Stimulated activated CD4-positive, alpha-beta T cell treated with anti-CD3 and anti-CD28 coated beads, Interleukin-12 subunit alpha, Interleukin-12 subunit beta, amount 100 ng/mL, for 48 hours (primary cell): Measurements from ENCODE around the gene UQCRC2.
"Not testable (repeated sequence)": the region's sequence is repeated elsewhere in the genome, so short reads cannot be mapped to it uniquely, and the experiment has no call there.

Experiments used
- DNase-seq, 3 donors: peaks; one replicate each; pipeline ENCODE4 v3.0.0-alpha.2; 2020; ENCODE audit warnings: low read depth in 2 of 3, low spot score in 1 of 3

The UQCRC2 gene

DNA sequence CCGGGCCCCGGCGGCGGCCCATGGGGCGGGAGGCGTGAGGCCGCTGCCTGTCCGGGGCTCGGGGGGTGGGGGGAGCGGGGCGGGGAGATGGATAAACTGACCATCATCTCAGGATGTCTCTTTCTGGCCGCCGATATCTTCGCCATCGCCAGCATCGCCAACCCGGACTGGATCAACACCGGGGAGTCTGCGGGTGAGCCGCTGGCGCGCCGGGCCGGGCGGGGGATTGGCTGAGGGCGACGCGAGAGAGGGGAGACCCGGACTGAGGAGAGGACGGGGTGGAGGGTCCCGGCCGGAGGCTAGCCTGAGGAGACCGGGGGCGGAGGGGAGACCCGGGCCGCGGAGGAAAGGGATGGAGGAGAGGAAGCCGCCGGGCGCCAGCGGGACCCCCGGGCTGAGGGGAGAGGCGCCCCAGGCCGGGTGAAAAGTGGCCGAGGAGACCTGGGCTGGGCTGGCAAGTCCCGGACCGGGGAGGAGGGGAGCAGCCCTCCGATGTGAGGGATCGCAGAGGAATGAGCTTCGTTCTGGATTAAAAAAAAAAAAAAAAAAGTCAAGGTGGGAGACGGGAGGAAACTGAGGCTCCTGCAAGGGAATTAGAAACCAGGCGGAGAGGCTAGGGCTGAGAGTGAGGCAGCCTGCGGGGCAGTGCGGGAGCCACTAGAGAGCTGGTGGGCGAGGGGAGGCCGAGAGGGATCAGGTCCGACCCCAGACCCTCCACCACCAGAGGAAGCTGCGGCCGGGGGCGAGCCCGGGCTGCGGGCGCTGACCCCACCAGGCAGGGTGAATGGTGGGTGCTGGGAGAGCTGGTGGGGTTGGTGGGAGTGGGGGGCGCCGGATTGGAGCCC lies 55.3 kb downstream of the UQCRC2 start:
- DNase-seq = no peak

DNA sequence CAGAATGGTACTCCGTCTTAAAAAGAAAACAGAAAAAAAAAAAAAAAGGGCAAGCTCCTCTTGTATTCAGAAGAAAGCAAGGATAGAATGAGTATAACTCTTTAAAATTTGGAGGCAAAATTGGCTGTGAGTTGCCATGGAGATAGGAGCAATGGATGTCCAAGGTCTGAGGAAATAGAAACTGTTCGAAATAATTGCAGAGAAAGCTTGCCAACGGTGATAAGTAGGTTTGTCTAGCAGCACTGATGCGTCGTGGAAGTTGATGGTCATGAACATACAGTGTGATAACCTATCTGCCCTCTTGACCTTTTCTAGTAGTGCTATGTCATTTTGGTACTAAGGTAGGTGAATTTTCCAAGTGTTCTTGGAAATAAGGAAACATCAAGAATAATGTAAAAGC lies 57.7 kb downstream of the UQCRC2 start:
- no peak for DNase-seq

DNA sequence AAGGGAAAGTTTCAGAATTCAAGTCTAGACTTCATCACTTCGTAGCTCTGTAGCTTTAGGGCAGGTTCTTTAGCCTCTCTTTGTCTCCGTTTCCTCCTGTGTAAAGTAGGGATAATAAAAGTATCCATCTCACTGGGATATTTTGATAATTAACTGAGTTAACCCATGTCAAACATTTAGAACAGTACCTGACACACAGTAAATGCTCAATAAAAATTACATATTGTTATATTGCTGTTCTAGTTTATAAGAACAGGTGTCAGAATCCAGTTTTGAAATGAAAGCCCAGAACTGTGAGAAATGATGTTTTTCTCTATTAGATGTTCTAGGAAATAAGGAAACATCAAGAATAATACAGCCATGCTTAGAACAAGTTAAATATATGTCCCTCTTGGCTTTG lies 59.1 kb downstream of the UQCRC2 start:
- DNase-seq = no peak

DNA sequence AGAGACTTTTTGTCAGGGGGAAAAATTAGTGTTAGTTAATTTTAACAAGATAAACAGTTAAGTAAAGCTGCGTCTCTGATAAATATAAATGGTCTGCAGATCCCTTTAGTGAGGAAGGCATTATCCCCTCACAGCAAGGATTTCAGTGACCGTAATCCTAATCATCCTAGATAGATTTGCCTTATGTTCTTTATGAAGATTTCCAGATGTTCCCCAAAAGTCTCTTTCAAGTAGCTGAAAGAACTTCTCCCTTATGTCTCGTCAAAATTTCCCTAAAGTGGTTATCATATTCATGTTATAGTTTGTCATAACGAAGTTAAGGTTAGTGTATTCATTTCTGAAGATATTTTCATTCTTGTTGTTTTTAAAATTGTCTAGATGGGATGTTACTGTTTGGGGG lies 60.3 kb downstream of the UQCRC2 start:
- no peak for DNase-seq

DNA sequence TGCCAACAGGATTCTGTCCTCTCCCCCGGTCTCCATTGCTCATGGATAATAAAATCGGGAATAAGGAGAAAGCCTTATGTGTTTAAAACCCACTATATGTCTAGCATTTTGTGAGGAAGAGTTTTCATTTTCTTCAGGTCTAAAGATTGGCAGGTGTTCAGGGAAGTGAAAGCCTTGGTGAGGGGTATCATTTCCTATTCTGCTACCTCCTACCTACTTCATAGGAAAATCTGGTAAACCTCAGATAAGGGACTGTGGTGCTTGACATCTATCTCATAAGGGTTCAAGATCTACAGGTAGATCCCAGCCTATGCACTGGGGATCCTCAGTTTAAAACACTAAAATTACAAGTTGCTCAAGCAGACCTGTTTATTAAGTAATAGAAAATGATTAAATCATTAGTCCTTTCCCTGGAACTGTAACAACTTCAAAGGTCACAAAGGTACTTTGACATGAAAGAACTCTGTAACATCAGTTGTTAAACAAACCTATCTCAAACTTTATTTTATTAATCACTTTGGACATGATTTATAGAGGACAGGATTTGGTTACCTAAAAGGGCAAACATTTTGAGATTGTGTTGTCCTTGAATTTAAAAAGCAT lies 61.2 kb downstream of the UQCRC2 start:
- DNase-seq = no peak

DNA sequence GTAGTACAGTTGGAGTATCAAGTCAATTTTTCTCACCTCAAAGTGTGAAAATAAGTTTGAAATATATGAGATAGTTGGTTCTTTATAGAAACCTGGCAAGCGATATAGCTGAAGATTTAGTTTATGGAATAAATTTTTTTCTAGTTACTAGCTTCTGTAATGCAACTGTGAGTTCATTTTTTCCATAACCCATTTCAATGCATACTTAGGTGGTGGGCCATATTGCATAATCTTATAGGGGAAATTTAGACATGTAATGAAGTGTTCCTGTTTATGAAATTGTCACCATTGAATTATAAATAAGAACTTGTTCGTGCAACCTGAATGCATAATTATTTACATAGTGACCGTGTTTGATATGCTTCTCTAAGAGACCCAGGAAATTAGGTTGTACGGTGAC lies 63.8 kb downstream of the UQCRC2 start:
- no peak for DNase-seq

DNA sequence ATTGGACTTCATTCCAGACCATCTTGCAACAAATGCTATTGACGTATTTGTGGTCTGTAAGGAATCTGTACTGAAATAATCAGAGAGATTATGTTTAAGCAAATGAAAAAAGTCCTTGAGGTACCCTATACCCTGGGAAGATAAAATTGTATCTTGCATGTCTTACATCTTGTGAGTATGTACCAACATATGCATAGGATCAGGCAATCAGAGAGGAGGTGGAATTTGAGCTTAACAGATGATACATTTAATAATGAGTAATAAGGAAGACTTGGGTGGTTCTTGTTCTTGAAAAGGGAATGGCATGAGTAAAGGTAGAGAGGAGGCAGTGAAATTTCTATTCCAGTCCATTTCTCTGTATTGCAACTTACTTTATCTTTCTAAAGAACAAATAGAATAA lies 65.4 kb downstream of the UQCRC2 start:
- no peak for DNase-seq

DNA sequence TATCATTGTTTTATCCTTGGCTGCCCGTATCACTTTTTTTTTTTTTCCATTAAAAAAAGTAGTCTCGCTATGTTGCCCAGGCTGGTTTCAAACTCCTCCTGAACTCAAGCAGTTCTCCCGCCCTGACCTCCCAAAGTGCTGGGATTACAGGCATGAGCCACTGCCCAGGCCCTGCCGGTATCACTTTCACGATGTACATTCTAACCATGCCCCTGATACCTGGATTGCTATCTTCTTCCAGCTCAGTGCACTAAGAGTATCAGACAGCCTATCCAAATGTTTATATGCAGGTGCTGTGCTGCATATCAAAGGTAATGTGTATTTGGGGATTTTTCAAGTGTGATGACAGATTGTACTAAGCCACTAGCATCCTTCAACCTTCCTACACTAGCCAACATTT lies 69.0 kb downstream of the UQCRC2 start:
- DNase-seq = no peak

DNA sequence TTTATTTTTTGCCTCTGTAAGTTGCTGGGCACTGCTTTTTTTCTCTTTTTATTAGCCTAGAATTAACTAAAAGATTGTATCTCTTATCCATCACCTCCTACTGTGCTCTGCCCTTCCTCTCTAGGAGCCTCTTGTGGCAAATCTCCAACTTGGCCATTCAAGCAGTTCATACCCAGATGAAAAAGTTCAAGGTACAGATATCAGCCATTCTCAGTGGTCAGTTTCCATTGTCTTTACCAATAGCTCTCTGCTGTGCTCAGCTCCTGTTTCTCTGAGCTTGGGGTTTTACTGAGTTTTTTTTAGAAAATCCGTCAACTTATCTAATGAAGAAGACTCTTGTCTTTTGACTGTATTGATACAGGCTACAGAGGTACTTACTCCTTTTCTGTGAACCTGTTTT lies 70.3 kb downstream of the UQCRC2 start:
- DNase-seq = no peak

DNA sequence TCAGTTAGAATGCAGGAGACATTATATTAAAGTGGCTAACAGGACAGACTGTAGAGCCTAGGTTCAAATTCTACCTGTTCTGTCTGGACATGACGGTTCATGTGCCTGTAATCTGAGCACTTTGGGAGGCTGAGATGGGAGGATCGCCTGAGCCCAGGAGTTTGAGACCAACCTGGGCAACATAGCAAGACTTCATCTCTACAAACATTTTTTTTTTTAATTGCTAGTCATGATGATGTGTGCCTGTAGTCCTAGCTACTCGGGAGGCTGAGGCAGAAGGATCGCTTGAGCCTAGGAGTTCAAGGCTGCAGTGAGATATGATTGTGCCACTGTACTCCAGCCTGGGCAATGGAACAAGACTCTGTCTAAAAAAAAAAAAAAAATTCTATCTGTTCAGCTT lies 71.6 kb downstream of the UQCRC2 start:
- DNase-seq = not testable (repeated sequence)

DNA sequence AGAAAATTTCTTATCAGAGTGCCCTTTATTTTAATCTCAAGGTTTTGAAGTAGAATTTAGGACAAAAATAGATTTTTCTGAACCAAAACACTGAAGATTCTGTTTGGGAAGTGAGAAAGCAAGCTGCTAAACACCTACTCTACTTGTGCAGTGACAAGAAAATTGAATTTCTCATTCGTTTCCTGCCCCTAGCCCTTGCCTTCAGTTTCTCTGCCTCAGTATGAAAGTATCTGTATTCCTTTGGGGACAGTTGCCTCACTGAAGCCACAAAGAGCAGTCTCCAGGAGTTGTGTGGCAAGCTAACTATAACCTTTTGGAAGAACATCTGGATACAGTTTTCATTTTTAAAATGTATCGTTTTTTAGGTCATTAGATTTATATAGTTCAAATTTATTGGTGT lies 74.5 kb downstream of the UQCRC2 start:
- DNase-seq = no peak

DNA sequence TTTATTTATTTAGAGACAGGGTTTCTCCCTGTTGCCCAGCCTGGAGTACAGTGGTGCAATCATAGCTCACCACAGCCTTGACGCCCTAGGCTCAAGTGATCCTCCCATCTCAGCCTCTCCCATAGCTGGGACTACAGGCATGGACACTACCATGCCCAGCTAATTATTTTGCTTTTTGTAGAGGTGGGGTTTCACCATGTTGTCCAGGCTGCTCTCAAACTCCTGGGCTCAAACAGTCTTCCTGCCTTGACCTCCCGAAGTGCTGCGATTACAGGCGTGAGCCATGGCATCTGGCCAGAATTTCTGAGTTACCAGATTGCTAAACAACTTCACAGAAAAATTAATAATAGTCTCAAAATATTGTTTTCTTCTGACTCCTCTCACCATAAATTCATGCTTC lies 76.5 kb downstream of the UQCRC2 start:
- no peak for DNase-seq

DNA sequence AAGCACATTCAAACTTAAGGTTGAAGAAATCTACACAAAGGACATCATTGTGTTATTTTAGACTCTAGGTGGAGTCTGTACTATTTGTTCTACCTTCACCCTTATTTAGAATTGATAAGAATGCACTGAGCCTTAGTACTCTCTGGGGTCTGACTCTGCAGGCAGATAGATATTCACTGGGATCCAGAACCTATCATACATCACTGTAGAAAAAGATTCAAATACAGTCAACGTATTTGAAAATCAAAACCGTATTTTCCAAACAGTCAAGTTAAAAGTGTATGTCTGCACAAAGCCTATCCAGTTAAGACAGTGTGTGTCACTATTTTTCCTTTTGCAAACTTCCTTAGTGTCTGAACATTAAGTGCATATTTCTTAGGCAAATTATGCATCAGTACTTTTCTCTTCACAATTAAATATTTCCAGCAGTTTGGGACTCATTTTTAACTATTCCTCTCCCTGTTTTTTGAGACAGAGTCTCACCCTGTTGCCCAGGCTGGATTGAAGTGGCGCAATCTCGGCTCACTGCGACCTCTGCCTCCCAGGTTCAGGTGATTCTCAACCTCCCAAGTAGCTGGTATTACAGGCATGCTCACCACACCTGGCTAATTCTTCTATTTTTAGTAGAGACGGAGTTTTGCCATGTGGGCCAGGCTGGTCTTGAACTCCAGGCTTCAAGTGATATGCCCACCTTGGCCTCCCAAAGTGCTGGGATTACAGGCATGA lies 77.1 kb downstream of the UQCRC2 start:
- DNase-seq = no peak

DNA sequence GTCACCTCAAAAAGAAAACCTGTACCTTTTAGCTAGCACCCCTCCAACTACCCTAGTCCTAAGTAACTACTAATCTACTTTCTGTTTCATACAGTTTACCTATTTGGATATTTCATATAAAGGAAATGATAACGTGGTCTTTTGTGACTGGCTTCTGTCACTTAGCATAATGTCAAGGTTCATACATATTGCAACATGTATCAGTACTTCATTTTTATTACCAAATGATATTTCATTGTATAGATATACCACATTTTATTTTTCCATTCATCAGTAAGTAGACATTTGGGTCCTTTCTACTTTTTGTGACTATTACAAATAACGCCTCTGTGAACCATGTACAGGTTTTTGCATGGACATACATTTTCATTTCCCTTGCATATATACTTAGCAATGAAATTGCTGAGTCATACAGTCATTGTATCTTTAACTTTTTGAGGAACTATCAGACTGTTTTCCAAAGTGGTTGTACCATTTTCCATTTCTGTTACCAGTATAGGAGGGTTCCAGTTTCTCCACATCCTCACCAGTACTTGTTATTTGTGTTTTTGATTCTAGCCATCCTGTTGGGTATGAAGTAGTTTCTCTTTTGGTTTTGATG lies 78.4 kb downstream of the UQCRC2 start:
- DNase-seq = no peak
